SW 1271 (cell line): ENCODE results near the gene SP140L.
"Not testable (repeated sequence)": the region's sequence is repeated elsewhere in the genome, so short reads cannot be mapped to it uniquely, and the experiment has no call there.

Experiments used
- DNase-seq, 2 experiments: peaks; one replicate each; lab custom pipeline; 2025; lab: John Stamatoyannopoulos, UW

The SP140L gene

GRCh38 chr2:230323385-230324106 is 3.4 kb upstream of the SP140L start:
- no peak for DNase-seq

GRCh38 chr2:230324503-230324902 is 2.5 kb upstream of the SP140L start:
- no peak for DNase-seq

GRCh38 chr2:230325316-230326243 is 1.4 kb upstream of the SP140L start:
- no peak for DNase-seq

DNA sequence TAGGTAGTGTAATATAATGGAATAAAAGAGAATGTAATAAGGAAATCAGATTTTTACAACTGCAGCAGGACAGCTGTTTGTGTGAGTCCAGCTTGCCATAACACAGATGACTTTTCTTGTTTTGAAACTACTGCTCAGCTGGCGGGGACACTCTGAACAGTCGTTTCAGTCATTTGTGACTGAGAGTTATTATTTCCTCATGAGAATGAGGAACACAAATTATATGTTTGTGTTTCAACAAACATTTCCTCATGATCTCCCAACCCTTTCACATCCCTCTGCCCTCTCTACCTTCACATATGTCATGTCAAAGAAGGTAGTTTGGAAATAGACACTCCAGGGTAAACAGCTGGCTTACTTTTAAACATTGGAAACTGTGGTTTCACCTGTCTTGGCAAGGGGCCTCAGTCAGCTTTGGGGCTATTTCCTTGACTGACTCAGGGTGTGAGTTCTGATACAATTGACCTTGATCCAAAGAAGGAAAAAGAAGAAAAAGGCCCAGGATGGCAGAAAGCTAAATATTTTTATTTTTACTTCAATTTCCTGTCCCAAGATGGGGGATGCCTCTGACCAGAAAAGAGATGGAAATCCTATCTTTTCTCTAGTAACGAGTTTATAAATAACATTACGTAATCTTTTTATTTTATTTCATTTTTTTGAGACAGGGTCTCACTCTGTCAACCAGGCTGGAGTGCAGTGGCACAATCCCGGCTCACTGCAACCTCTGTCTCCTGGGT is 593 bp downstream of the SP140L start:
- DNase-seq: no peak

DNA sequence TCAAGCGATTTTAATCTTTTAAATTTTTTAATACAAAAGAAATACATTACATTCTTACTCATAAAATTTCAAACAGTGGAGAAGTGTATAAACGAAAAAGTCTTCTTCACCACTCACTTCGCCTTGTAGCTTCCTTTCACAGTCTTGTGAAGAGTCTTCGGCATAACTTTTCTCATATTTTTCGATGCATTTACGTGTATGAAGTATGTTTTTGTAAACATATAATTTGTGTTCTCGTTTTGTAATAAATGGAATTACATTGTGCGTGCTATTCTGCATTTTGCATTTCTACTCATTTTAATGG is 1.1 kb downstream of the SP140L start:
- no peak for DNase-seq

- no peak for DNase-seq
These were observed 3.1 kb downstream of the SP140L start for GRCh38 chr2:230329946-230330605.

GRCh38 chr2:230330725-230331124 is 3.7 kb downstream of the SP140L start:
- DNase-seq: no peak

DNA sequence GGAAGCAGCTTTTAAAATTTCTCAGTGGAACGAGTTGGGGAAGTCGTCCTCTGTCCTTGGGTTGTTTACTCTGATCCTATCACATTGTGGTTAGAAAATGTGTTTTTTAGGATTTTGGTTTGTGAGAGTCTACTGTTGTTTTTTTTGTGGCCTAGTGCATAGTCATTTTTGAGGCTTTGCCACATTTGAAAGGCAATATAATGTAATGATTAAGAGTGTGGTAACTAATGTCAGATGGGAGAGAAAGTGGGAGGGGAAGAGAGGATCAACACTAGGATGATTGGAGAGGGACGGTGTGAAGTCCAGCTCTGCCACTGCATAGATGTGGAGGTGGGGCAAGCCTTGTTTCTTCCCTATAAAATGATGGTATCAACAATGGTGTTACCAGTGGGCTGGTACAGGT is 8.5 kb downstream of the SP140L start:
- DNase-seq: no peak

- DNase-seq: no peak
These were observed 9.0 kb downstream of the SP140L start for GRCh38 chr2:230335864-230336506.

DNA sequence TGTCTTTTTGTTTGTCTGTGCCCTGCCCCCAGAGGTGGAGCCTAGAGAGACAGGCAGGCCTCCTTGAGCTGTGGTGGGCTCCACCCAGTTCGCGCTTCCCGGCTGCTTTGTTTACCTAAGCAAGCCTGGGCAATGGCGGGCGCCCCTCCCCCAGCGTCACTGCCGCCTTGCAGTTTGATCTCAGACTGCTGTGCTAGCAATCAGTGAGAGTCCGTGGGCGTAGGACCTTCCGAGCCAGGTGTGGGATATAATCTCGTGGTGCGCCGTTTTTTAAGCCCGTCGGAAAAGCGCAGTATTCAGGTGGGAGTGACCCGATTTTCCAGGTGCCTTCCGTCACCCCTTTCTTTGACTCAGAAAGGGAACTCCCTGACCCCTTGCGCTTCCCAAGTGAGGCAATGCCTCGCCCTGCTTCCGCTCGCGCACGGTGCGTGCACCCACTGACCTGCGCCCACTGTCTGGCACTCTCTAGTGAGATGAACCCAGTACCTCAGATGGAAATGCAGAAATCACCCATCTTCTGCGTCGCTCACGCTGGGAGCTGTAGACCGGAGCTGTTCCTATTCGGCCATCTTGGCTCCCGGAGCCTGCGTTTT is 15.0 kb downstream of the SP140L start:
- not testable (repeated sequence) for DNase-seq

DNA sequence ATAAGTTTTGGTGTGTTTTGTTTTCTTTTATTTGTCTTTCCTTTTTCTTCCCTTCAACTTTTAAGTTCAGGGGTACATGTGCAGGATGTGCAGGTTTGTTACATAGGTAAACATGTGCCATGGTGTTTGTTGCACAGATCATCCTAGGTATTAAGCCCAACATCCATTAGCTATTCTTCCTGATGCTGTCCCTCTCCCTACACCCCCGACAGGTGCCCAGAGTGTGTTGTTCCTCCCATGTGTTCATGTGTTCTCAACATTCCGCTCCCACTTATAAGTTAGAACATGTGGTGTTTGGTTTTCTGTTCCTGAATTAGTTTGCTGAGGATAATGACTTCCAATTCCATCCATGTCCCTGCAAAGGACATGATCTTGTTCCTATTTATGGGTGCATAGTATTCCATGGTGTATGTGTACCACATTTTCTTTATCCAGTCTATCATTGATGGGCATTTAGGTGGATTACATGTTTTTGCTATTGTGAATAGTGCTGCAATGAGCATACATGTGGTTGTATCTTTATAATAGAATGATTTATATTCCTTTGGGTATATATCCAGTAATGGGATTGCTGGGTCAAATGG is 16.1 kb downstream of the SP140L start:
- not testable (repeated sequence) for DNase-seq

- no peak for DNase-seq
These were observed 16.8 kb downstream of the SP140L start for GRCh38 chr2:230343747-230344146.

DNA sequence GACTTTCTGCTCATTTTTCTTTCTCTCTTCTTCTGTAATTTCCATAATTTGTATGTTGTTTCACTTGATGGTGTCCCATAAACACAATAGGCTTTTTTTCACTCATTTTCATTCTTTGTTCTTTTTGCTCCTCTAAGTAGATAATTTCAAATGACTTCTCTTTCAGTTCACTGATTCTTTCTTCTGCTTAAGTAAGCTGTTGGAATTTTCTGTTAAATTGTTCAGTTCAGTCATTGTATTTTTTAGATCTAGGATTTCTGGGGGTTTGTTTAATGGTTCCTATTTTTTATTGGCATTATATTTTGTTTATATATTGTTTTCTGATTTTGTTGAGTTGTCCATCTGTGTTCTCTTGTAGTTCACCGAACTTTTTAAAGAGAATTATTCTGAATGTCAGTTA is 19.5 kb downstream of the SP140L start:
- no peak for DNase-seq

DNA sequence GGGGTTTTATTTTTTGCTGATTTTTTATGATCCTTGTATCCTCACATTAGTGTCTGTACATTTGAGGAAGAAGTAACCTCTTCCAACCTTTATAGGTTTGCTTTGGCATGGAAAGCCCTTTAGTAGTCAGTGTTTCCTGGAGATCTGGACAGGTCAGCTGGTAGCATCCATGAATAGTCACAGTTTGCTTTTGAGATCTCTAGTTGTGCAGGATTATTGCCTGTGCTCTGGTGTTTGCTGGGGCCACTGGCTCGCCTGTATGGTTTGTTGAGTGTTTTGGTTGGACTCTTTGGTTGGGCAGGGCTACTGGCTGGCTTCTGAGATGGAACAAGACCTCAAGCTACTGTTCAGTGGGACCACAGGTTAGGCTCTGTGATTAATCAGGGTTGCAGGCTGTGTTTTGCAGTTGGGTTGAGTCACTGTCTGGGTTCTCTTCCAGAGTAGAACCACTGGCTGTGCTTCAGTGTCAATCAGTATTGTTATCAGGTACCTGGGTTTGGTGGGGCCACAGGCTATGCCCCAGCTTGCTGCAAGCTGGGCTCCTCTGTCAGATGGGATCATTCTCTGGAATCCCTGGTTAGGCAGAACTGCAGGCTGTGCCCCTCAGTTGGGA is 20.0 kb downstream of the SP140L start:
- DNase-seq: no peak

DNA sequence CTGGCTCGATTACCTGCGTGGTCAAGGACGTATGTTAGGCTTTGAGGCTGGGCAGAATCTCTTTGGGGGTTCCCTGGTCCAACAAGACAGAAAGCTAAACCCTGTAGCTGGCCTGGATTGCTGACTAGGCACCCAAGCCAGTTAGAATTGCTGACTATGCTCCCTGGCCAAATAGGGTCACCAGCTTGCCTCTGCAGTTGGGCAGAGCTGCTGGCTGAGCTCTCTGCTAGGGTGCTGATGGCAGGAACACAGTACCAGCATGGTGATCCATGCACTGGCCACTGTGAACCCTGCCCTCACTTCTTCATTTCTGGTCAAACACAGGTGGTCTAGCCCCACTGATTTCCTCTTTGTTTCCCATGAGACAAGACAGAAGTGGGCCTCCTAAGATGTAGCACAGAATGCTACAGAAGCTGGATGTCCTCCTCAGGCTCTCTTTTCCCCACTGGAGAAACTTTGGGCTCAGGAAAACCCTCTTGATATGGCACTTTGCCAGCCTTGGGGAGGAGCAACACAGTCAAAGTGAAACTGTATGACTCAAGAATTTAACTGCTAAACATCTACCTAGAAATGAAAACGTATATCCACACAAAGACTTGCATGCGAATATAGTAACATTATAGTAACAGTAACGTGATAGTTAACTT is 20.8 kb downstream of the SP140L start:
- no peak for DNase-seq

GRCh38 chr2:230348787-230349186 is 21.8 kb downstream of the SP140L start:
- no peak for DNase-seq

DNA sequence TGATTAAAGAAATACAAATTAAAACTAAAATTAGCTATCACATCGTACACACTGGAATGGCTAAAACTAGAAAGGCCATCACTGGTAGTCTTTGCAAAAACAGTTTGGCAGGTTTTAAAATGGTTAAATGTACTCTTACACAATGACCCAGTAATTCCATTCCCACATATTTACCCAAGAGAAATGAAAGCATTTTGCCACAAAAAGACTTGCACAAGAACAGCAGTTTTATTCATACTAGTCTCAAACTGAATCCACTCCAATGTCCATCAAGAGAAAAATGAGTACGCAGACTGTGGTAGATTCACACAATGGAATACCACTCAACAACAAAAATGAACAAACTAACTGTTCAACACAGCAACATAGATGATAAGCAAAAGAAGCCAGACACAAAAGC is 29.1 kb downstream of the SP140L start:
- DNase-seq: no peak

GRCh38 chr2:230358305-230358704 is 31.3 kb downstream of the SP140L start:
- DNase-seq: peak in 1 of 2 experiments; percentile 24

DNA sequence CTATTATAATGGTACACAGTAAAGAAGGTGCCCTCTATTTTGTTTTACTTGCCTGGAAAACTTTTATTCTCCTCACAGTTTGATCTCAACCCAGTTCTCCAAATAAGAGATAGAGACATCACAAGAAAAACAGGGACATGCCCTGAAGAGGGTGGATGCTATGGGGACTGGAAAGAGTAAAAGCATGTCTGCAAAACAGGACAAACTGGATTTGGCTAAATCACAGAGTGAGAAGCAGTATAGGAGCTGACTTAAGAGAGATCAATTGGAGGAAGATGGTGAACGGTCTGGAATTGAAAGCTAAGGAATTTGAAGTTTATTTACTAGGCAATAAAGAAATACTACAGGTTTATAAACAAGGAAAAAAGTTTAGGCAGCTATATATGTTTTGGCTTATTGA is 33.0 kb downstream of the SP140L start:
- DNase-seq: no peak
